Stimulated activated CD4-positive, alpha-beta T cell treated with anti-CD3 and anti-CD28 coated beads, Interleukin-12 subunit alpha, Interleukin-12 subunit beta, amount 100 ng/mL, for 4 hours (primary cell): ENCODE measurements around the gene PSMD5.

Experiments
- DNase-seq: peaks from one replicate; pipeline ENCODE4 v3.0.0-alpha.2; 2020

The PSMD5 gene

GRCh38 chr9:120842685-120843485, at the start of gene PSMD5:
Gene PSMD5, minus strand, starts transcription at chr9:120842922. Its CDS starts 13 bp downstream, at chr9:120842909.
- peak; percentile 89 for DNase-seq

GRCh38 chr9:120891884-120892747, 49.4 kb upstream of the PSMD5 start:
- no peak for DNase-seq

- no peak for DNase-seq
Observed at GRCh38 chr9:120891245-120891883, 48.6 kb upstream of the PSMD5 start.

DNA sequence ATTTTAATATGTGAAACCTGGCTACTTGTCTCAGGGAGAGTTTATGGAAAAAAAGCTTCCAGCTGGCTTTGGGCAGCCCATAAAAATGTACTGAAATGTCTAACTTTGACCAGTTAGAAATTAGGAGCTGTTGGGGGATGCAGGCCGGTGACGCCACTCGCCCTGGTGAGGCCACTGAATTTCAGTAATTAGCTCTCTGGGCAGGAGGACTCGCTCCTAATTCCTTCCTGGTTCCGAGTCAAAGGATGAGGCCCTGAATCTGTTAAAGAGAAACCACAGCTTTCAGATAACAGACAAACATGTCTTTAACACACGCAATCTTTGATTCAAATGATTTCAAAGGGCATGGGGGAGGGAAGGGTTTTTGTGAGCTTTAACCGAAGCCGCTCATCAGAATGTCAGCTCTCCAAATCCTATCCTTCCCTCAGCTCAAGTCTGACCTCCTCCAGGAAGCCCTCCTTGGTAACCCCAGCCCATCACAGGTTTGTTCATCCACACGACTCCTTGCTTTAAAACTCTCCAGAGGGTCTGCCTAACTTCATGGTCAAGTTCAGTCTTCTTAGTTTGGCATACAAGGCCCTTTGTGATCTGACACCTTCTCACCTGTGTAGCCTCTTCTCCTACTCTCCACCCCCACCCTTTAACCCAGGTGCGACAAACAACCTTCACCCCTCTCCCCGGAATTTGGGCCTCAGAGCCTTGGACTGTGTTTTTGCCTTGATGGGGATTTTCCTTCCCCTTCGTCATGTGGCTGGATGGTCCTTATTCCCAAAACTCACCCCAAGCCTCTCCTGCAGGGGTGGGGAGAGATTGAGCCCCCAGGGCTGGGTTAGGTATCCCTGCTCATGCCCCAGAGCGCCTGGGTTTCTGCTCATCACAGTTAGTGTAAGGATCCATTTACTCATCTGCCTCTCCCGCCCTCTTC, 47.9 kb upstream of the PSMD5 start:
- DNase-seq, result no peak

- DNase-seq, result no peak
Observed at GRCh38 chr9:120889606-120890271, 47.0 kb upstream of the PSMD5 start.

DNA sequence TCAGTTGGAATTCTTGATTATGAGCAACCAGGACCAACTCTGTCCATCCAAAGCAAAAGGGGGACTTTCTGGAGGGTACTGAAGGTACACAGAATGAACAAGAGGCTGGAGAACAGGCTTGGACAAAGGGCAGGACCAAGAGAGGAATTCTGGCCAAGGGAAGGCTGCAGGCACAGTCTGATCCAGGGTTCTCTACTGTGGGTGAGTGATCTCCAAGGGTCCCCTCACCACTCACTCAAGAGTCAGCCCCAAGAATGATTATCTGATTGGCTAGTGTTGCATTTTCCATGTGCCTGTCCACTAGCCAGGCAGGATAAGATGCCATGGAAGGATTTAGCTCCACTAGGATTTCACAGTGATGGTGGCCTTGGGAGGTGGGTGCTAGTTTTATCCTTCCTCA, 45.9 kb upstream of the PSMD5 start:
- no peak for DNase-seq

DNA sequence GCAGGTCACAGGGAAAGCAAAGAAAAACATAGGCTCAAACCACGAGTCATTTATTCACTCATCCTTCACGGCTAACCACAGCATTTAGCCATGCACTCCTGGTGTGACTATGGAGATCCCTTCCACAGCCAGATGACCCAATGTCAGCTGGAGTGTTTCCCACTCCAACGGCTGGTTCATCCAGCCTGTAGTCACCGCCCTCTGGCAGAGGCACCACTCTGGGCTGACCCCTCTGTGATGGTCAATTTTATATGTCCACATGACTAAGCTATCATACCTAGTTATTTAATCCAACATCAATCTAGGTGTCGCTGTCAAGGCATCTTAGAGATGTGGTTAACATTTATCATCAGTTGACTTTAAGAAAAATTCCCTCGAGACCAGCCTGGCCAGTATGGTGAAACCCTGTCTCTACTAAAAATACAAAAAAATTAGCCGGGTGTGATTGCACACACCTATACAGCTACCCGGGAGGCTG, 43.8 kb upstream of the PSMD5 start:
- DNase-seq, result no peak

DNA sequence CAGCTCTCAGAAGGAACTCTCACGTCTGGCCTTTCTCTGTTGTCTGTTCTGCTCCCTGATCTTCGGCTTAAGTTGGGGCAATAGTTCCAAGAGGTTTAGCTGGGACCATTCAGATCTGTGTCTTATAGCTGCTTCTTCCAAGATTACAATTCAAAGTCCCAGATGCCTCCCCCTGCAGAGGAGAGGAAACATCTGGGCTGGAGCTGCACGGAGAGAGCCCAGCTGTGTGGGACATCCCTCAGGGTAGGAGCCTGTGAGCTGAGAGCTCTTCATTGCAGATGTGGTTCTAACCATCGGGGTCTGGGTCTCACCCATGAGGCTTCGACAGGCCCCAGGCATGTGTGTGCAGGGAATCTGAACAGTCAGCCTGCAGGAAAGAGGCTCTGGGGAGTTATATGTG, 43.2 kb upstream of the PSMD5 start:
- no peak for DNase-seq

- DNase-seq, result no peak
Observed at GRCh38 chr9:120885457-120885856, 42.7 kb upstream of the PSMD5 start.

DNA sequence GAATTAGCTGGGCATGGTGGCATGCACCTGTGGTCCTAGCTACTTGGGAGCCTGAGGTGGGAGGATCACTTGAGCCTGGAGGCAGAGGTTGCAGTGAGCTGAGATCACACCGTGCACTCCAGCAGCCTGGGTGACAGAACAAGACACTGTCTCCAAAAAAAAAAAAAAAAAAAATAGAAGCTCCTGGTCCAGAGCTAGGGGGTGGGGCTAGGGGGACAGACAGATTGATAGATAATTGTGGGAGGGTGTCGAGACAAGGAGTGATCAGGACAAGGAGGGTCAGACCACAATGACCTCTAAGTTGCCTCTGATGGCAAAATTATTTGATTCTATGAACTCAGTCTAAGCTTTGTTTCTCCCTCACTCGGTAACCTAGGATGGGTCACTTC, 40.9 kb upstream of the PSMD5 start:
- DNase-seq, result no peak

DNA sequence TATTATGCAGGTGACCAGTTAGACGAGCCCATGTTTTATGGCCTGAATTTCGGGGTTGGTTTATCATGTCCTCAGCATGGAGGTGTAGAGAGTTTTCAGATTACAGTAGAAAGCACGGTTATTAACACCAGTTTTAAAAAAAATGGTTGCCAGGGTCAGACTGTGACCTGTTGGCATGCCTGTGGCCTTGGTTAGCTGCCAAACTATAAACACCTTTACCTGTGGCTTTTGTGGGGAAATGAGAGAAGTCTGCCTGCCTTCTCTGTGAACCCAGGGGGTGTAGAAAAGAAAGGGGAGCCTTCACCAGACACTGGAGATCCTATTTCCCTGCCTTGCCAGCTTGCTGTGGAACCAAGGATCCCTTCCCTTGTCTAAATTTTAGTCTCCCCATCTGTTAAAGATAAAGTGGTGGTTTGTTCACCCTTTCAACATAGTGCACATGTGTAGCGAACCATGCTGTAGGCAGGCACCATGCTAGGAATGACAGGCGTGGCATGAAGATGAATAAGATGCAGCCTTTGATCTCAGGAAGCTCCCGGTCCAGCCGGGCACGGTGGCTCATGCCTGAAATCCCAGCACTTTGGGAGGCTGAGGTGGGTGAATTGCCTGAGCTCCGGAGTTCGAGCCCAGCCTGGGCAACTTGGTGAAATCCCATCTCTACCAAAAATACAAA, 40.3 kb upstream of the PSMD5 start:
- no peak for DNase-seq

- DNase-seq, result no peak
Observed at GRCh38 chr9:120879446-120879845, 36.7 kb upstream of the PSMD5 start.

GRCh38 chr9:120878188-120879130, 35.7 kb upstream of the PSMD5 start:
- no peak for DNase-seq

GRCh38 chr9:120877276-120878034, 34.7 kb upstream of the PSMD5 start:
- peak; percentile 63 for DNase-seq

GRCh38 chr9:120876842-120877240, 34.1 kb upstream of the PSMD5 start, which contains the start of gene PHF19:
Gene PHF19, minus strand, starts transcription at chr9:120877188. Its CDS starts 2,447 bp downstream, at chr9:120874741.
- no peak for DNase-seq

GRCh38 chr9:120875954-120876841, 33.5 kb upstream of the PSMD5 start:
- DNase-seq, result peak; percentile 76

- no peak for DNase-seq
Observed at GRCh38 chr9:120875643-120875953, 32.9 kb upstream of the PSMD5 start.

DNA sequence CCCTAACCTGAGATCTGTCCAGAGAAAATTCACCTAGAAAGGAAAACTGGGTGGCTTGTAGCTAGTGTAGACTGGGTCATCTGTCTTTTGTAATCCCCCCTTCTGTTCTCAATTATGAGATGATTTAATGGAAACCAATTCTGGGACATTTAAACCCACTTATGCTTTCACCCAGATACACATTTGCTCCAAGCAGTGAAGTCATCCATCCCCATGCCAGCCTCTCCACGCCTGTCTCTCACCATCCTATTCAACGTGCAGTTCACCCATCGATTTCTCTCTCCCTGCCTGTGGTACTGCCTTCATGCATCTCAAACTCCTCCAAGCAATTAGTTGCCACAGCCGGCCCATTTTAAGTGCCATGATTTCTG, 32.5 kb upstream of the PSMD5 start:
- DNase-seq, result no peak
